Smooth muscle cell (in vitro differentiated cells): ENCODE results near the gene RHBG. TPM values are rescaled to one million over a fixed set of nuclear protein-coding genes. Genes with fewer than 3 reads are reported as not detected.

Experiments used
- DNase-seq: peaks from one replicate; lab custom pipeline; 2025; ENCODE audit not compliant: unreplicated experiment; lab: John Stamatoyannopoulos, UW
- H2AFZ ChIP-seq: fragments of 200-600 bp; sonication (generic); 2 replicates; pipeline ENCODE4 v1.6.0; 2016; ENCODE audit warnings: antibody characterized with exemption, low read depth, mild to moderate bottlenecking
- H3F3A ChIP-seq: fragments of 200-600 bp; sonication (generic); 2 replicates; pipeline ENCODE4 v1.6.0; 2017; ENCODE audit warnings: antibody characterized with exemption, low read depth
- H3K27ac ChIP-seq: fragments of 200-600 bp; sonication (generic); 2 replicates; pipeline ENCODE4 v1.5.1; 2016; ENCODE audit warnings: low read depth, mild to moderate bottlenecking
- H3K27me3 ChIP-seq: fragments of 200-600 bp; sonication (generic); 2 replicates; pipeline ENCODE4 v1.6.1; 2016; ENCODE audit warnings: low read depth, mild to moderate bottlenecking
- H3K36me3 ChIP-seq: fragments of 200-600 bp; sonication (generic); 2 replicates; pipeline ENCODE4 v1.5.1; 2016; ENCODE audit warnings: low read depth
- H3K4me1 ChIP-seq: fragments of 200-600 bp; sonication (generic); 2 replicates; pipeline ENCODE4 v1.5.1; 2016; ENCODE audit warnings: low read depth
- H3K4me2 ChIP-seq: fragments of 200-600 bp; sonication (generic); 2 replicates; pipeline ENCODE4 v1.6.0; 2016; ENCODE audit warnings: mild to moderate bottlenecking
- H3K4me3 ChIP-seq: fragments of 200-600 bp; sonication (generic); 2 replicates; pipeline ENCODE4 v1.5.1; 2016; ENCODE audit warnings: mild to moderate bottlenecking
- H3K79me2 ChIP-seq: fragments of 200-600 bp; sonication (generic); 2 replicates; pipeline ENCODE4 v1.6.0; 2016; ENCODE audit warnings: low read depth, mild to moderate bottlenecking
- H3K9ac ChIP-seq: fragments of 200-600 bp; sonication (generic); 2 replicates; pipeline ENCODE4 v1.6.0; 2016; ENCODE audit warnings: low read depth
- H3K9me3 ChIP-seq: fragments of 200-600 bp; sonication (generic); replicated peaks from 2 replicates; pipeline ENCODE4 v1.5.1; 2016; ENCODE audit warnings: low read depth
- H4K20me1 ChIP-seq: fragments of 200-600 bp; sonication (generic); 2 replicates; pipeline ENCODE4 v1.6.0; 2016; ENCODE audit warnings: low read depth
- CTCF ChIP-seq: fragments of 200-600 bp; sonication (generic); IDR thresholded peaks from 2 replicates; pipeline ENCODE4 v1.5.1; 2017; ENCODE audit warnings: borderline replicate concordance, mild to moderate bottlenecking, antibody characterized with exemption; ENCODE audit not compliant: insufficient read depth, poor library complexity, severe bottlenecking
- WGBS: methylation state at CpG from one replicate; pipeline ENCODE4 v1.1.7; 2016; ENCODE audit warnings: low lambda C conversion rate; 5-methylcytosine and 5-hydroxymethylcytosine counted together
- polyA plus RNA-seq: library from polyadenylated mRNA; unstranded; fragments of >200 nt; fragmentation: Nextera tagmentation; extraction: Ambion mirVana; gene quantifications from 2 replicates; pipeline ENCODE4 v1.2.1, GENCODE V29; 2016
- total RNA-seq: library from RNA; depleted of rRNA; stranded (reverse); fragments of >200 nt; gene quantifications from 2 replicates; pipeline ENCODE4 v1.2.3, GENCODE V29; 2014

Gene RHBG
- total and polyA plus RNA-seq, 2 experiments from 2014 or later = not detected

DNA sequence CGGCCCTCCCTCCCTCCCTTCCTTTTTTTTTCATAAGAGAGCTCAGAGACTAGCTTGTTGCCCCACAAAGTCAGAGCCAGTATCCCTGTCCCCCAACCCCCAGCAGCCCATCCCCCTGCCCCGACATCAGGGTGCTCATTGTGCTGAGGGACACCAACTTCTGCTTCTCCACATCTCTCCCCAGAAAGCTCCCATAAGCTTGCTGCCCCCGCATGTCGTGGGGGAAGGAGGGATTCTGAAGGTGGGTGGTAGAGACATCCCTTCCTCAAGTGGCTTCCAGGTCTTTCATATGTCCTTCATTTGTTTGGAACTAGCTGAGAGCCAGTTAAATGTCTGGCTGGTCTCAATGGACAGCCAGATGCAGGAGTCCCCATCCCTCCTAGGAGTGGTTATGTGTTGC is 41.2 kb downstream of the RHBG start:
- Histone ChIP-seq H2AFZ (no peak overlapping the region), H3K27me3 (peaks cover 13% of the 10 kb centered on the region), H3K9ac (no peak overlapping the region), H3K36me3 (no peaks in the 10 kb centered on the region), H3K9me3 (no peaks in the 10 kb centered on the region), H3K4me2 (no peak overlapping the region), H3F3A (no peaks in the 10 kb centered on the region), H3K27ac (no peak overlapping the region), H4K20me1 (no peaks in the 10 kb centered on the region), H3K79me2 (no peaks in the 10 kb centered on the region), H3K4me3 (no peak overlapping the region), H3K4me1 (no peaks in the 10 kb centered on the region)
- DNase-seq = no peak
- TF ChIP-seq CTCF = no peak
- 88% methylated on average over 4 of the region's 4 CpGs for WGBS

- H3K27me3 ChIP-seq = peaks cover 11% of the 10 kb centered on the region
- no peak overlapping the region for H3K9ac ChIP-seq
- DNase-seq = no peak
- no peak overlapping the region for H3K27ac ChIP-seq
- TF ChIP-seq CTCF = no peak
- H3K36me3 ChIP-seq = no peaks in the 10 kb centered on the region
- H3K79me2 ChIP-seq = no peaks in the 10 kb centered on the region
- no peak overlapping the region for H3K4me2 ChIP-seq
- H3F3A ChIP-seq = no peaks in the 10 kb centered on the region
- no peak overlapping the region for H3K4me3 ChIP-seq
- 94% methylated on average over 8 of the region's 8 CpGs for WGBS
- H3K4me1 ChIP-seq = no peaks in the 10 kb centered on the region
- H3K9me3 ChIP-seq = no peaks in the 10 kb centered on the region
- H4K20me1 ChIP-seq = no peaks in the 10 kb centered on the region
- no peak overlapping the region for H2AFZ ChIP-seq
Measured at GRCh38 chr1:156410740-156411139, 41.7 kb downstream of the RHBG start.

GRCh38 chr1:156412653-156413321 is 43.8 kb downstream of the RHBG start:
- Histone ChIP-seq H3K36me3 (no peaks in the 10 kb centered on the region), H3K4me3 (no peak overlapping the region), H3K9me3 (no peaks in the 10 kb centered on the region), H3K79me2 (no peaks in the 10 kb centered on the region), H3K27ac (no peak overlapping the region), H3K4me2 (no peak overlapping the region), H3K4me1 (no peaks in the 10 kb centered on the region), H3K27me3 (peaks cover 14% of the 10 kb centered on the region), H3F3A (no peaks in the 10 kb centered on the region), H4K20me1 (no peaks in the 10 kb centered on the region), H3K9ac (no peak overlapping the region), H2AFZ (no peak overlapping the region)
- 93% methylated on average over 10 of the region's 10 CpGs for WGBS
- TF ChIP-seq CTCF = no peak
- no peak for DNase-seq
